Activated CD4-positive, alpha-beta T cell treated with anti-CD3 and anti-CD28 coated beads, Interleukin-2, amount 50 U/mL, for 24 hours (primary cell): ENCODE results near the gene KRTAP29-1.
A peak's percentile ranks its signal among the peaks of the same experiment; 100 is the strongest.

ENCODE experiments used
- DNase-seq, 2 donors: peaks; one replicate each; pipeline ENCODE4 v3.0.0-alpha.2; 2020; ENCODE audit warnings: low read depth in 1 of 2, low spot score in 1 of 2

Gene KRTAP29-1

DNA sequence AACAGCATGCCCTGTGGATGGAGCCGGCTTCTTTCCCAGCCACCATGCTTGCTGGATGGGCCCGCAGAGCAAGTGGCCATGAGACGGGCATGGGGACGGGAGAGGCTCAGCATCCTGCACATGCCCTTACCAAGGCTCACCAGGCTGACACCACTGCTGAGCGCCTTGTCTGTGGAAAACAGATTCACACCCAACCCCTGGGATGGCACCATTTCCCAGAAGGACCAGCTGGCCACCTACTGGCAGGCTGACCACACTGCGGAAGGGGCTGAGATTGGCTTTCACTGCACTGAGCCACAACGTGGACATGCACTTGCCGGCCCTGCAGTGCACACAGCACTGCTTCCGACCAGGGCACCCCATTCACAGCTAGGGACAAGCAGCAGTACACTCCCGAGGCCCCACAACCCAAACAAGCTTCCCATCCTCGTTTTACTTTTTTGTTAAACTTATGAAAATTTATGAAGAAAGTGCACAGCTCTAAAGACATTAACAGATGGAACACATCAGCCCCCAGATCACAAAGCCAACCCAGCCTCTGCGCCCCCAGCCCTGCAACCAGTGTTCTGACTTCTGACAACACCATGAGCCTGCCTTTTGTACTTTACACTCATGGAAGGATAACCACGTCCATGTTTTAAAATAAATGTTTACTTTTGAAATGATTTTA, 26.8 kb upstream of the KRTAP29-1 start:
- DNase-seq, result no peak

DNA sequence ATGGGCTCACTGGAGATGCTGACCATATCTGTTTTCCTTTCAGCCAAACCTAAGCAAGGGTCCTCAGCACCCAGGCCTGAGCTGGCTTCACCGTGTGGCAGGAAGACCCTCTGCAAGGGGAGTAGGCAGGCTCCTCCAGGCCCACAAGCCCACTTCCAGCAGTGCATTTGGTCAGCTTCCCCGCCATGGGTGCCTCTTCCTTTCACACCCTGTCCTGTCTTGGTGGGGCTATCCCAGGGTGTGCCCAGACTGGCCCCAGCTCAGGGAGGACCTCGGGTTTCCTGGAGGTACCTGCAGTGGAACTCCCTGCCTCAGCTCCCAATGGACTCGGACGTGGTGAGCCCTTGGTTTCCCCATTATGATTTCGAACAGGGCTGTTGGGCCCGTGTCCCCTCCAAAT, 25.6 kb upstream of the KRTAP29-1 start:
- no peak for DNase-seq

DNA sequence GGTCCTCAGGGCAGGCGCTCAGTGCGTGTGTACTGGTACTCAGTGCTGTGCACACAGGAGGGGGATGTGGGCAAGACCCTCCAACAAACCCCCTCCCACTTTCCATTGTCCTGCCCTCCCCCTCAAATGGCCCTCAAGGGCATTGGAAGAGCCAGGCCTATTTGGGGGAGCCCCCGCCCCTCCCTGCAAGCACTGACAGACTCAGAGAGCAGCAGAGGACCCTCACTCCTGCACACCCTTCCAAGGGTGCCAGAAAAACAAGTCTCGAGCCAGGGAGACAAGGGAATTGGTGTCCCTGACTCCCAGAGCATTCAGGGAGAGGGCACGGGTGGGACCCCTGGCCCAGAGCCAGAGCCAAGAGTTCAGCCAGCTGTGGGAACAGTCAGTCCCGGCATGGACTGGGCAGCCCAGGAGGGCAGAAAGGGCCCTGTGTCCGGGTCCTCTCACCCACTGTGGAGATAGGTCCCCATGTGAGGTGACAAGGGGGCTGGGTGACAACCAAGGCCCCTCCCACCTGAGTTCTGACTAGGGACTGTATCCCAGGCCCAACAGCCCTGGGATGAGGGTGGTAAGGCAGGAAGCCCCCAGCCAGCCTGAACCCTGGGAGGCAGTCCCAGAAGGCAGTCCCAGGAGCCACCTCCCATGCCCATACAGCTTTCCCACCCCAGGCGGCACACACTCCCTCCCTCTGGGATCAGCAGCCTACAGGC, 24.9 kb upstream of the KRTAP29-1 start:
- no peak for DNase-seq

DNA sequence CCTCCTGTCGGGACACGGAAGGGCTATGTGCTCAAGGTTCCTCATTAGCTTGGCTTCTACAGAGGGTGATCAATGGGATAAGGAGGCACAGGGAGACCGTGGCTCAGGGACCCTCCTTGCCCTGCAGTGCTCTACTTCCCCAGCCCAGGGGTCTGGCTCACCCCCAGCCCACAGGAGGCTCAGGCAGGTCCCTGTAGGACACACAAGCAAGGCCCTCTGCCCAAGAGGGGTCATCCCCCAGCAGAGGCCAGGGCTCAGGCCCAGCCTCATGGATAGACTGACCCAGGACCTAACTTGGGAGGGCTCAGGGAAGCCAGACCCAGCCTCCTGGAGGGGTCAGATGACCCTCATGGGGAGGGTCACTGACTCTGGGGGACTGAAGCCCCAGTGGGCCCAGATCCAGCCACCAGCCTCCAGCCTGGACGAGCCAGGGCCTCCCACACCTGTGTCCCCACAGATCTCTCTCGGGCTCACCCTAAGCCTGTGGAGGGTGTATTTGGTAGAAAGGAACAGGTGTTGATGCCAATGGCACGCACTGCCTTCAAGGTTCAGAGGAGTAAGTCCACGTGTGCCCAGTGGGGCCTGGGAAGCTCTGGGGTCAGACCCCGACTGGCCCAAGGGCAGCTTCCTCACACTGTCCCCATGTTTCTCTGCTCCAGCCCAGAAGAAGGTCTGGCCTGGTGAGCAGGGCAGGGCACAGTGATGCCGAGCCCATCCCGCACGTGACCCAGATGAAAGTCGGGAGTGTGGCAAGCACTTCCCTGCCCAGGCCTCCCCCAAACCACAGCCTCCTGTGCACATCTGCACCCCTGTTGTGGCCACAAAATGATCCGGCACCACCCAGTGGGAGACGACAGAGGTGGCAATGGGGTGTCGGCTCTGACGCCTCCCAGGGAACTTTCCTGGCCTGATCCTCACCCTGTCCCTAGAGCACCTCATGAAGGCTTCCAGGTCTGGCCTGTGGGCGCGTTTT, 23.8 kb upstream of the KRTAP29-1 start:
- no peak for DNase-seq

DNA sequence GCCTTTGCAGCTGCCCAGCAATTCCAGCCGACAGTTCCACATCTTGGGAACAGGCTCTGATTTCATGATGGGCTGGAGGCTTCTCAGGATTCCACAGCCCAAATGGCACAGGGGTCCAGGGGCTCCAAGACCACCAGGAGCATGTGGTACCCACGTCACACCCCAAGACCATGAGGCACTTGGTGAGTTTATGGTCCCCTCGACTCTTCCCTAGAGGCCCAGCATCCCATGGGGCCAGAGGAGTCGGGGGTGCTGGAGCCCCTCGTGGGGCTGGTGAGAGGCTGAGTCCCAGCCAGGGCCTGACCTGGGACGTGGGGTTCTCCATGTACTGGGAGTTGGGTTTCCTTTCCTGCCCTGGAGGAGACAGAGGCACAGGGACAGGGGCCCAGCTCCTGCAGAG, 23.0 kb upstream of the KRTAP29-1 start:
- no peak for DNase-seq

DNA sequence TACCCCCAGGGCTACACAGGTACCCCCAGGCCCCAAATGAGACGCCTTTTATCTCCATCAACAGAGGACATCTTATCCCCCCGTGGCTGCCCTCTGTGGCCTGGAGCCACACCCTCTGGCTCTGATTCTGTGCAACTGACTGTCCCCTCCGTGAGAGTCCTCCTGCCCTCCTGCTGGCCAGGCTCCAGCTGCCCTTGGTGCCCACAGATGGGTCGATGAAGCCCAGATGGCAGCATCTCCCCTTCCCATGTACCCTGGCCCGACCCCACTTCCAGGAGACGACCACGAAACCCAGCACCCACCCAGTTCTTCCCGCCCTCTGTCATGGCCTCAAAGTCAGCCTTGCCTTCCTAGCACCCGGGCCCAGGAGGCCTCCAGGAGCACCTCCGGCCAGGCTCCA, 22.5 kb upstream of the KRTAP29-1 start:
- DNase-seq, result no peak

DNA sequence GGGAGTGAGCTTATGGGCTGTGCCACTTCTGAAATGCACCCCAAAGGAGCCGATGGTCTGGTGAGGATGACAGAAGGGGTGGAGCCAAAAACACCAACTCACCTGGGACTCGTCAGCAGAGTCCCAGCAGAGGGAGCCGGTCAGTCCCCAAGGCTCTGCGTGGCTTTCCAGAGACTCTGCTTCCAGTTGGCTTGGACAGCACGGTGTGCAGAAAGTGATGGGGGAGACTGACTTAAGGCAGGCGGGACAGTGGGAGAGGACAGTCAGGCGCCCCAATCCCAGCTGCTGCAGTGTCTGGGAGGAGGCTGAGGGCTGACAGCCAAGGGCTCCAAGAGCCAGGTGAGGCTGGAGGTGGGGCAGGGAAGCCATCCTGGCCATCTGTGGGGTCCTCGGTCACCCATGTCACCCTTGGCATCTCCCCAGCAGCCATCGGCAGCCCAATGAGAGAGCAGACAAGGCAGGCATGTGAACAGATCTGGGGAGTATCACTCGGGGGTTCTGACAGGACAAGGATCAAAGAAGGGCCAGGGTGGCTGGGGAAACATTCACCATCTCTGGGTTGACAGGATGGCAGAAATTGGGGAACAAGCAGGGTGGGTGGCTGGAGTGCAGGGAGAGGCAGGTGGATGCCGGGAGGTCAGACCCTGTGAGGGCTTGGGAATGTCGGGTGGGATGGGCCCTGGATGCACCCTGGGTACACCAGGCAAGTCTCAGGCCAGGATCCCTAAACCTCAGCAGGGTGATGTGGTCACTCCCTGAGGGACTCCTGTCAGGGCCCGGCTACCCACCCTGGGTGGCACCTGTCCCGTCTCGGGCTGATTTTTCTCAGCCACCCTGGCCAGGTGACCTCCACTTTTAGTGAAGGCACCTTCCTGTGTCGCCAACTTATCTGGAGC, 21.8 kb upstream of the KRTAP29-1 start:
- no peak for DNase-seq

DNA sequence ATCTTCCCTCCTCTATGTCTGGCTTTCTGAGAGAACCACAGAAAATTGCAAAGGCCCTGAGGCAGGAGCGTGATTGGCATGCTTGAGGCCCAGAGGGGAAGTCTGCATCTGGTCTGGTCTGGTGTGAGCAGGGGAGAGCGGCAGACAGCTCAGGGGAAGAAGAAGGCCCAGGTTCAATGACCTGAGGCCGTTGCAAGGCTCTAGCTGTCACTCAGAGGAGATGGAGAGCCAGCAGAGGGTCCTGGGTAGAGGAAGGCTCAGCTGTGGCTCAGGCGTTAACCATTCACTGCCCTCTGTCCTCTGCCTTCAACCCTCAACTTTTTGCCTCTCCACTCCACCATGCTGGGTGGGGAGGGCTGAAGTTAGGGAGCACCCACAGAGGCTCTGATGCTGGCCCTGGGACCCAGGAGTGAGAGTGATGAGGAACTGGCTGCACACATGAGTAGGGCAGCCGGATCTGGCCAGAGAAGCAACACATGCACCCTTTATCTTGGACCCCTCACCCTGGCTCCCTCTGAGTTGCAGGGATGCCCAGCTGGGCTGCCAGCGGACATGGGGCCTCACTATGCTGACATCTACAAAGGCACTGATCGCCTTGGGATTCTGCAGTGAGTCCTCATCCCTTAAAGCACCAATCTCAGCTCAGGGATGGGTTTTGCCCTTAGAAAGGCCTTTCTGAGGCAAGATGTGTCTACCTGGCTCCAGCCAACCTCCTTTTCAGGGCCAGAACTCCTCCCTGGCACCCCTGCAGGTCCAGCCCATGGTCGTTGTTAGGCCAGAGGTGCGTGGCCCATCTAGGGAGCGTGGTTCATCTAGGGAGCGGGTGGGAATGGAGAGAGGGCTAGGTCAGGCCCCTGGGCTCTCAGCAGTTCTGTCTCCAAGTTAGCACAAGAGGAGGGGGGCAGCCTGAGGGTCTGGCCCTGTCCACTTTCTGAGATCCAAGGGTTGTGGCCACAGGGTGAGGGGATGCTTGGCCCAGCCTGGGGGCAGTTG, 20.5 kb upstream of the KRTAP29-1 start:
- no peak for DNase-seq

DNA sequence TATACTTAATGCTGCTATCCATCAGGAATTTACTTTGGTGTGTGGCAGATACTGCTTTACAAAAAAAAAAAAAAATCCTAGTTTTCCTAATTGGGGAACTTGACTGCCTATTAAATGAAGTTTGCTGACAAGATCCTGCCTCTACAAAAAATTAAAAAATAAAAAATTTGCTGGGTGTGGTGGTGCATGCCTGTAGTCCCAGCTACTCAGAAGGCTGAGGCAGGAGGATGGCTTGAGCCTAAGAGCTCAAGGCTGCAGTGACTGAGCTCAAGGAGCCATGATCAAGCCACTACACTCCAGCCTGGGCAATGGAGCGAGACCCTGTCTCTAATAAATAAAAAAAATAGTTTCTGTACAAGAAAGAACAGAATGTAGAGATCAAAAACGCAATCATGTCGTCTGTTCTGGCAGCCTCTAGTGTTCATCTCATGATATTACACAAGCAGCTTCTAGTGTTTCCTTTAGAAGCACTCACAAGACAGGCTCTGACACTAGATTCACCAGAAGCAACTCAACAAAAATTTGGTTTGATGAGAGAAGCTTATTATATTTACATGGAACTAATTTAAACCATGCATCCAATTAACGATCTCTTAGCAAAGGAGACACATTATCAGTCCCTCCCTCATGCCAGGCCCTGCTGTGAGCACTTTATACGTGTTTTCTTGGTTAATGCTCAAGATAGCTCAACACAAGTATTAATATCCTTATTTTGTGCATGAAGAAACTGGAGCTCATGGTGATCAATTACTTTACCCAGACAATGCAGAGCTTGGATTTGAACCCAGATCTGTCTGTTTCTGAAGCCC, 19.6 kb upstream of the KRTAP29-1 start:
- DNase-seq, result no peak

DNA sequence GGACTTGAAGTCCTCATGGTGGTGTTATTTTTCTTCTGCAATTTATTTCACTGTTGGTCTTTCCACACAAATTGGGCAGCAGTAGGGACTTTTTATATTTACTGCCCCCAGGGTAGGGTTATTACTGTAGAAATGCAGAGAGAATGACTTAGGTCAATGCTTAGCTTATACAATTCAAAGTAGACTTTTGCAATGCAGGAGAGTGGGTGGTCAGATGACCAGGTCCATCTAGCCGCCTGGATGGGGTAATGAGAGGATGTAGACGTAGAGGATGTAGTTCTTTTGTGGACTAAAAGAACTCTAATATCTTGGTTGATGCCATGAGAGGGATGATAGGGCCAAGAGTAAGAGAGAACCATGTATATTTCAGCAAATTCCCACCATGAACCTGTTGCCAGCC, 15.6 kb upstream of the KRTAP29-1 start:
- no peak for DNase-seq

DNA sequence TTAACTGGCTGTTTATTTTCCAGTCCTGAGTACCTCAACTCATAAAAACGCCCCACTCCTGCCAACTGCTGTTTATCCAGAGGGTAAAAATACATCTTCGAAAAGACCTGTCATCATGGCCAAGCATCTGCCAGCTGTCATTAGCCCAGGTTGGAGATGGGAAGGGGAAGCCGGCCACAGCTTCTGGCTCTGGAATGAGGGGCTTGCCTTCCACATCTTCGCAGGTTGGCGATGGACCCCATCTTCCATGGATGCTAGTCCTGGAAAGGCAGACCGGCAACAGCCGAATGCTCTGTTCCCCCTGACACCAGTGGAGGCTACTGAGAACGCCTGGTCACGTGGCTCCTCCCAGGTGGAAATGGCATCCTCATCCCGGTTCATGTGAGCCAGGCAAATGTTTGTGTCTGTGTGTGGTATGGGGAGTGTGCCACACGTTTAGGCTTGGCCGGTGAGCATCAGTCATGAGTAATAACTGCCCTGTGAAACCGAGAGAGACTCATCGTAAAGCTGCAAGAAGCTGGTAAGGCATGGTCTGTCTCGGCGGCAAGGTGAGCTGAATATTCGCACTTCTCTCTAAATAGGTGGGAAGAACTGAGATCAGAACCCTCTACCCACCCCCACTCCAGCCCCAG, 13.3 kb upstream of the KRTAP29-1 start:
- no peak for DNase-seq

DNA sequence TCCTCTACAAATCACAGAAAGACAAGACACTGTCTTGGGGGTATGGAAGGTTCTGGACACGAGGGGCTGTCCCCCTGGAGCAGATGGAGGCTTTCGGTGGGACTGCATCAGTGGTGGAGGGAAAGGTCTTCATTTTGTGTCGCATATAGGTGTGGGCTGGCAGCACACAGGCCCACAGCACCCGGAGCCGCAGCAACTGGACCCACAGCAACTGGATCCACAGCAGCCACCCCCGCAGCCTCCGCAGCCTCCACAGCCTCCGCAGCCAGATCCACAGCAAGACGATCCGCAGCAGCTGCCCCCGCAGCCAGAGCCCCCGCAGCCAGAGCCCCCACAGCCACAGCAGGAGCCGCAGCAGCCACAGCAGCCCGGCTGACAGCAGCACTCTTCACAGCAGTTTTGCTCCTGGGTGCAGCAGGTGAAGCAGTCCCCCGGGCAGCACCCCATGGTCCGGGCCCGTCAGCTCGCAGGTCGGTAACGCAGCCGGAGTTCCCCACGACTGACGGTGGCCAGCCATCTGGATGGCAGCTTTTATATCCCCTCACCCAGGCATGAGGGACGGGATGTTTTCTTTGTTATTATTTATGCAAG, 12.6 kb upstream of the KRTAP29-1 start, which contains the start of gene KRTAP17-1:
Gene KRTAP17-1 (minus strand): TSS at position 507 of the 591 bp plus-strand sequence. CDS start 60 bp downstream, at position 447.
- DNase-seq, result no peak

DNA sequence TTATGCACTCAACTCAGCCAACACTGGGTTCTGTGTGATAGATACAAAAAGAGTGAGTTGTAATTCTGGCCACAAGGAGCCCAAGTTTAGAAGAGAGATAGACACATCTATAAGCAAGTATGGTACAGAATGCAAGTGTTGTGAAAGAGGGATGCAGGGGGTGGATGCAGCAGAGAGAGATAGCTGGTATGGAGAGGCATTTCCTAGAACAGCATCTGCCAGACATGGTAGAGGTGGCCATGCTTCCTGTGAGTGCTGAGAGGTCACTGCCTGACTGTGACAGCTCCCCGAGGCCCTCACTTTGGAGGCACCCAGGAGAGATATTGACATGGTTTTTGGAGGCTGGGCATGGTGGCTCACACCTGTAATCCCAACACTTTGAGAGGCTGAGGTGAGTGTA, 8.5 kb upstream of the KRTAP29-1 start:
- DNase-seq, result no peak

DNA sequence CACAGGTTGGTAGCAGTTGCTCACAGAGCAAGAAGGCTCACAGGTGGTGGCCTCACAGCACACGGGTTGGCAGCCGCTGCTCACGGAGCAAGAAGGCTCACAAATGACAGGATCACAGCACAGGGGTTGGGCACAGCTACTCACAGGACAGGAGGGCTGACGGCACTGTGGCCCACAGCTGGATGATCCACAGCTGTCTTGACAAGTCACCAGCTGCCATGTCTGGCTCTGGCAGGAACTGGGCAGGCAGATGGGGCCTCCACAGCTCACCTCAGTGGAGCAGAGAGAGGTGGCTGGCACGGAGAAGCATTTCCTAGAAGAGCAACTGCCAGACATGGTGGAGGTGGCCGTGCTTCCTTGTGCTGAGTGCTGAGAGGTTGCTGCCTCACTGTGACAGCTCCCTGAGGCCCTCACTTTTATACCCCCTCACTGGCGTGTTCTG, 6.3 kb upstream of the KRTAP29-1 start, which contains the start of gene KRTAP16-1:
Gene KRTAP16-1 (minus strand): TSS at position 392 of the 442 bp plus-strand sequence. CDS start 56 bp downstream, at position 336.
- DNase-seq, result peak in 1 of 2 donors; percentile 11

DNA sequence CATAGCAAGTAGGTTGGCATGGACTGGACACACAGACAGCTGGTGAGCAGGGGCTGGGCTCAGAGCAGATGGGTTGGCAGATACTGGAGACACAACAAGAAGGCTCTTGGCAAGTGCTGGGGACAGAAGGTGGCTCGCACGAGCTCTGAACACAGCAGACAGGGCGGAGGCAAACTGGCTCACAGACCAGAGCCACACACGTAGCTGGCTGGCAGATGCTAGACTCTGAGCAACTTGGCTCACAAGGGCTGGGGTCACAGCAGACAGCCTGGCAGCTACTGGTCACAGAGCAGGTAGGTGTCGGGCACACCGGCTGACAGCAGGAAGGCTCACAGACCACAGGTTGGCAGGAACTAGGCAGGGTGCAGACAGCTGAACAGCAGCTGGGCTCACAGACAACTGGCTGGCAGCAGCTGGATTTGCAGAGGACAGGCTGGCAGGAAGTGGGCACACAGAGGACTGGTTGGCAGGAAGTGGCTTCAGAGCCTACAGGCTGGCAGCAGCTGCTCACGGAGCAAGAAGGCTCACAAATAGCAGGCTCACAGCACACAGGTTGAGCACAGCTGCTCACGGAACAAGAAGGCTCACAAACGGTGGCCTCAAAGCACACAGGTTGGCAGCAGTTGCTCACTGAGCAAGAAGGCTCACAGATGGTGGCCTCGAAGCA, 5.7 kb upstream of the KRTAP29-1 start:
- DNase-seq, result peak in 1 of 2 donors; percentile 32

DNA sequence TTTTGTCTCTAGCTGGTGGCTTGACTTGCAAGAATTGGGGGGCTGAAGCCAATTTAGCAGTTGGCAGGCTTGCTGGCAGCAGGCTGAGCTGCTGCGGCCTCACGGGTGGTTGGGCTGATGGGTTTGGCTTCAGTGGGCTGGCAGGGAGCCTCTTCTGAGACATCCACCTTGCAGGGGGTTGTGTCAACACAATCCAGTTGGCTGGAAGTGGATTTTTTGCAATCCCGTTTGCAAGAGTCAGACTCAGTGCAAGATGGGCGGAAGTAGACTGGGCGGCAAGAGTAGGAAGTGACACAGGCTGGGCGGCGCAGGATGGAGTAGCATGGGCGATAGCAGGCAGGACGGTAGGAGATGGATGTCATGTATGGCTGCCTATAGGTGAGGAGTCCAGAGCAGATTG, 5.0 kb upstream of the KRTAP29-1 start:
- DNase-seq, result no peak

DNA sequence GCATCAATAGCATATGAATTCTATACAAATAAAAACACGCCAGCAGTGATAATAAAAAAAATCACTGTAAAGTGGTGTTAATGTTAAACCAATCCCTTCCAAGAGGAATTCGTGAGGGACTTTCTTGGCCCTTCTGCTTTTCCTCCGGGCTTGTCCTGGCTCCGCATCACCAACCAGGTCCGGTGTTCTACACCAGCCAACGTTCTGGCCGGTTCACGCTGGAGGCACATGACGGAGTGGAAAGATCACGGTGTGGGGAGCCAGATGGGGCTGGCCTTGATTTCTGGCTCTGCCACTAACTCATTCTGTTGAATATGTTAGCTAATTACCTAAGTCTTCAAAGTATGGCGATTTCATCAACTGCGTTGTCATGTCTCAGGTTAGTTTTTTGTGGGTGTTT, 1.4 kb upstream of the KRTAP29-1 start:
- DNase-seq, result no peak
